Keratinocyte (primary cell): ENCODE results near the gene PPP1R1C. TPM values are rescaled to one million over a fixed set of nuclear protein-coding genes. Genes with fewer than 3 reads are reported as not detected.

ENCODE experiments used
- DNase-seq: peaks from one replicate; pipeline ENCODE4 v3.0.0-alpha.2; 2011; ENCODE audit warnings: low read depth, missing footprints, low spot score
- FAIRE-seq: peaks from 2 replicates; lab custom pipeline; 2011; peaks lifted over from hg19 to GRCh38; lab: Jason Lieb, UNC
- H2AFZ ChIP-seq: 2 replicates; pipeline ENCODE4 v1.6.0; 2012; ENCODE audit warnings: low read length, control low read depth, inconsistent platforms; ENCODE audit not compliant: control insufficient read depth
- H3K27ac ChIP-seq: 2 replicates; pipeline ENCODE4 v1.5.1; 2011; ENCODE audit warnings: low read length; ENCODE audit not compliant: control insufficient read depth, insufficient read depth
- H3K27me3 ChIP-seq: 3 replicates; pipeline ENCODE4 v1.6.0; 2011; ENCODE audit warnings: low read length; ENCODE audit not compliant: control insufficient read depth, insufficient read depth; ENCODE audit errors: extremely low read depth
- H3K36me3 ChIP-seq, 2 experiments: 2 replicates in 1 of 2; 3 replicates in 1 of 2; pipeline ENCODE4 v1.5.1; 2011; ENCODE audit warnings: low read length in 2 of 2, mild to moderate bottlenecking in 1 of 2; ENCODE audit not compliant: control insufficient read depth in 2 of 2, insufficient read depth in 2 of 2; ENCODE audit errors: extremely low read depth in 1 of 2
- H3K4me1 ChIP-seq: 3 replicates; pipeline ENCODE4 v1.5.1; 2011; ENCODE audit warnings: low read length; ENCODE audit not compliant: control insufficient read depth, insufficient read depth; ENCODE audit errors: extremely low read depth
- H3K4me2 ChIP-seq: 3 replicates; pipeline ENCODE4 v1.6.0; 2011; ENCODE audit warnings: low read depth, low read length; ENCODE audit not compliant: control insufficient read depth, insufficient read depth; ENCODE audit errors: extremely low read depth
- H3K4me3 ChIP-seq, 3 experiments: fragments of 200-600 bp in 1 of 3; sonication (generic) in 1 of 3; 2 replicates in 2 of 3; 3 replicates in 1 of 3; pipeline ENCODE4 v1.5.1; 2011 to 2016; ENCODE audit warnings: low read length in 3 of 3, mild to moderate bottlenecking in 3 of 3, control low read depth in 2 of 3, inconsistent platforms in 1 of 3, low read depth in 1 of 3, mixed read lengths in 1 of 3, mixed run types in 1 of 3, moderate library complexity in 1 of 3; ENCODE audit not compliant: control insufficient read depth in 2 of 3, insufficient read depth in 2 of 3; ENCODE audit errors: extremely low read depth in 1 of 3
- H3K79me2 ChIP-seq: 2 replicates; pipeline ENCODE4 v1.6.0; 2012; ENCODE audit warnings: low read length; ENCODE audit not compliant: control insufficient read depth, insufficient read depth
- H3K9ac ChIP-seq: 3 replicates; pipeline ENCODE4 v1.6.0; 2011; ENCODE audit warnings: low read length; ENCODE audit not compliant: control insufficient read depth, insufficient read depth; ENCODE audit errors: extremely low read depth
- H3K9me1 ChIP-seq: 3 replicates; pipeline ENCODE4 v1.6.0; 2011; ENCODE audit warnings: low read length; ENCODE audit not compliant: control insufficient read depth, insufficient read depth; ENCODE audit errors: extremely low read depth
- H3K9me3 ChIP-seq: 2 replicates; pipeline ENCODE4 v1.5.1; 2012; ENCODE audit warnings: low read depth, low read length; ENCODE audit not compliant: control insufficient read depth
- H4K20me1 ChIP-seq: 3 replicates; pipeline ENCODE4 v1.6.0; 2011; ENCODE audit warnings: low read length; ENCODE audit not compliant: control insufficient read depth, insufficient read depth; ENCODE audit errors: extremely low read depth
- CTCF ChIP-seq, 3 experiments: IDR thresholded peaks in 1 of 3; conservative IDR thresholded peaks in 1 of 3; optimal IDR thresholded peaks in 1 of 3; 2 replicates in 2 of 3; 3 replicates in 1 of 3; pipeline versions ENCODE3 to v1.5.1; 2011; ENCODE audit warnings: low read length in 3 of 3, mild to moderate bottlenecking in 3 of 3, moderate library complexity in 2 of 3, control low read depth in 1 of 3, inconsistent platforms in 1 of 3; ENCODE audit not compliant: insufficient read depth in 2 of 3; ENCODE audit errors: extremely low read depth in 1 of 3
- EZH2 ChIP-seq: IDR thresholded peaks from one replicate; pipeline ENCODE4 v1.6.1; 2012; ENCODE audit warnings: inconsistent platforms, mild to moderate bottlenecking, low read length, moderate library complexity
- dilution Hi-C: fragments of 300-500 bp; cut with MboI; formaldehyde crosslinking; loops from one replicate; pipeline ENCODE4 v1.7.0; 2020; ENCODE audit warnings: low sequenced_read_pairs; ENCODE audit not compliant: extremely low pct_ligation_motif_present
- polyA plus RNA-seq, 5 experiments: library from polyadenylated mRNA; depleted of rRNA in 3 of 5; stranded (reverse) in 3 of 5; stranded (forward) in 1 of 5; unstranded in 1 of 5; fragments of >200 nt; gene quantifications; 1 replicate in 1 of 5; 2 replicates in 3 of 5; 3 replicates in 1 of 5; pipeline versions ENCODE4 v1.2.1 to v1.2.3, GENCODE V29; 2011 to 2012; ENCODE audit warnings: missing spikeins in 2 of 5, low read depth in 1 of 5, low replicate concordance in 1 of 5

Gene PPP1R1C
- polyA plus RNA-seq, 1 donor (not counting 4 experiments of a cell fraction or from before 2014, with no cell fraction given), result 4.3 TPM

- no peaks in the 10 kb centered on the region for H3K4me1 ChIP-seq
- no peaks in the 10 kb centered on the region for H3K36me3 ChIP-seq
- DNase-seq, result no peak
- no peak overlapping the region for H3K9ac ChIP-seq
- no peak overlapping the region for H2AFZ ChIP-seq
- dilution Hi-C loops, result no loop called here
- TF ChIP-seq CTCF (optimal IDR thresholded peaks at IDR 0.05 in 1 of 3, IDR thresholded peaks at IDR 0.05 in 1 of 3, conservative IDR thresholded peaks at IDR 0.05 in 1 of 3; ENCODE audit: extremely low read depth in 1 of 3, insufficient read depth in 2 of 3, low read length in 3 of 3), result no peak
- no peak for TF ChIP-seq EZH2
- no peaks in the 10 kb centered on the region for H3K79me2 ChIP-seq
- no peak overlapping the region for H3K4me3 ChIP-seq
- no peaks in the 10 kb centered on the region for H3K9me1 ChIP-seq
- H3K9me3 ChIP-seq, result no peaks in the 10 kb centered on the region
- no peaks in the 10 kb centered on the region for H3K27me3 ChIP-seq
- no peaks in the 10 kb centered on the region for H4K20me1 ChIP-seq
- H3K27ac ChIP-seq, result no peak overlapping the region
- no peak for FAIRE-seq
- no peak overlapping the region for H3K4me2 ChIP-seq
Measured at GRCh38 chr2:182132605-182133004, 147.0 kb downstream of the PPP1R1C start.

GRCh38 chr2:182133195-182133891 lies 147.7 kb downstream of the PPP1R1C start:
- no peaks in the 10 kb centered on the region for H3K9me3 ChIP-seq
- no peaks in the 10 kb centered on the region for H3K79me2 ChIP-seq
- no peaks in the 10 kb centered on the region for H3K36me3 ChIP-seq
- H3K27ac ChIP-seq, result no peak overlapping the region
- H3K9me1 ChIP-seq, result no peaks in the 10 kb centered on the region
- dilution Hi-C loops, result no loop called here
- H3K9ac ChIP-seq, result no peak overlapping the region
- H3K4me1 ChIP-seq, result no peaks in the 10 kb centered on the region
- FAIRE-seq, result no peak
- DNase-seq, result no peak
- no peak for TF ChIP-seq CTCF (optimal IDR thresholded peaks at IDR 0.05 in 1 of 3, IDR thresholded peaks at IDR 0.05 in 1 of 3, conservative IDR thresholded peaks at IDR 0.05 in 1 of 3; ENCODE audit: extremely low read depth in 1 of 3, insufficient read depth in 2 of 3, low read length in 3 of 3)
- no peak for TF ChIP-seq EZH2
- no peaks in the 10 kb centered on the region for H4K20me1 ChIP-seq
- no peak overlapping the region for H2AFZ ChIP-seq
- no peak overlapping the region for H3K4me2 ChIP-seq
- no peak overlapping the region for H3K4me3 ChIP-seq
- H3K27me3 ChIP-seq, result no peaks in the 10 kb centered on the region
